H9 (cell line): ENCODE data around the gene CFAP97D1. TPM values are rescaled to one million over a fixed set of nuclear protein-coding genes. Genes with fewer than 3 reads are reported as not detected.

ENCODE experiments used
- DNase-seq: peaks from one replicate; pipeline ENCODE4 v3.0.0-alpha.2; 2017
- H2AFZ ChIP-seq: one replicate; pipeline ENCODE4 v1.6.1; 2013; ENCODE audit warnings: mild to moderate bottlenecking, low read length, control low read depth, moderate library complexity
- H2AK5ac ChIP-seq: 2 replicates; pipeline ENCODE4 v1.6.1; 2013; ENCODE audit warnings: low read length, control low read depth, mixed read lengths; ENCODE audit not compliant: insufficient read length
- H2BK120ac ChIP-seq: one replicate; pipeline ENCODE4 v1.6.1; 2013; ENCODE audit warnings: low read depth, mild to moderate bottlenecking, low read length, control low read depth, inconsistent platforms; ENCODE audit not compliant: poor library complexity, severe bottlenecking
- H2BK12ac ChIP-seq: 2 replicates; pipeline ENCODE4 v1.6.1; 2013; ENCODE audit warnings: low read length, control low read depth, mixed read lengths, low read depth; ENCODE audit not compliant: insufficient read length
- H2BK15ac ChIP-seq: 2 replicates; pipeline ENCODE4 v1.6.1; 2013; ENCODE audit warnings: low read depth, low read length, control low read depth
- H2BK20ac ChIP-seq: one replicate; pipeline ENCODE4 v1.6.1; 2013; ENCODE audit warnings: low read depth, mild to moderate bottlenecking, low read length, control low read depth, inconsistent platforms; ENCODE audit not compliant: poor library complexity, severe bottlenecking
- H2BK5ac ChIP-seq: 2 replicates; pipeline ENCODE4 v1.6.1; 2013; ENCODE audit warnings: low read length, control low read depth, mixed read lengths; ENCODE audit not compliant: insufficient read length
- H3K14ac ChIP-seq: 2 replicates; pipeline ENCODE4 v1.6.1; 2013; ENCODE audit warnings: low read length, control low read depth; ENCODE audit not compliant: insufficient read depth
- H3K18ac ChIP-seq: 2 replicates; pipeline ENCODE4 v1.6.1; 2013; ENCODE audit warnings: low read depth, mild to moderate bottlenecking, mixed read lengths, low read length, control low read depth; ENCODE audit not compliant: insufficient read length
- H3K23ac ChIP-seq: 2 replicates; pipeline ENCODE4 v1.6.1; 2013; ENCODE audit warnings: low read length, control low read depth, mixed read lengths, low read depth; ENCODE audit not compliant: insufficient read length
- H3K23me2 ChIP-seq: 2 replicates; pipeline ENCODE4 v1.6.1; 2013; ENCODE audit warnings: low read depth, mild to moderate bottlenecking, mixed read lengths, low read length, control low read depth; ENCODE audit not compliant: insufficient read length, poor library complexity, severe bottlenecking
- H3K27ac ChIP-seq: 2 replicates; pipeline ENCODE4 v1.5.1; 2013; ENCODE audit warnings: low read length, control low read depth, mixed read lengths, low read depth; ENCODE audit not compliant: insufficient read length
- H3K27me3 ChIP-seq: 2 replicates; pipeline ENCODE4 v1.6.1; 2013; ENCODE audit warnings: low read length, control low read depth, inconsistent platforms; ENCODE audit not compliant: insufficient read depth
- H3K4ac ChIP-seq: 2 replicates; pipeline ENCODE4 v1.6.1; 2013; ENCODE audit warnings: low read depth, mild to moderate bottlenecking, control low read depth, inconsistent platforms, low read length, moderate library complexity
- H3K4me1 ChIP-seq: 2 replicates; pipeline ENCODE4 v1.6.1; 2013; ENCODE audit warnings: low read length, control low read depth, inconsistent platforms; ENCODE audit not compliant: insufficient read depth
- H3K4me2 ChIP-seq: 2 replicates; pipeline ENCODE4 v1.6.1; 2013; ENCODE audit warnings: low read length, control low read depth, mixed read lengths; ENCODE audit not compliant: insufficient read length, insufficient read depth
- H3K56ac ChIP-seq: 2 replicates; pipeline ENCODE4 v1.6.1; 2013; ENCODE audit warnings: low read depth, mild to moderate bottlenecking, mixed read lengths, low read length, control low read depth; ENCODE audit not compliant: insufficient read length
- H3K79me1 ChIP-seq: 2 replicates; pipeline ENCODE4 v1.6.1; 2013; ENCODE audit warnings: low read depth, mild to moderate bottlenecking, moderate library complexity, low read length, control low read depth, inconsistent platforms; ENCODE audit not compliant: insufficient read depth, poor library complexity, severe bottlenecking
- H3K79me2 ChIP-seq: 2 replicates; pipeline ENCODE4 v1.6.1; 2013; ENCODE audit warnings: low read length, control low read depth, inconsistent platforms; ENCODE audit not compliant: insufficient read depth
- H3K9ac ChIP-seq: 2 replicates; pipeline ENCODE4 v1.6.1; 2013; ENCODE audit warnings: low read length, control low read depth, mixed read lengths; ENCODE audit not compliant: insufficient read length; ENCODE audit errors: extremely low read depth
- H3K9me3 ChIP-seq: one replicate; pipeline ENCODE4 v1.6.1; 2013; ENCODE audit warnings: low read depth, low read length, inconsistent platforms; ENCODE audit not compliant: control insufficient read depth
- H3T11ph ChIP-seq: one replicate; pipeline ENCODE4 v1.6.1; 2013; ENCODE audit warnings: mild to moderate bottlenecking, low read length, control low read depth, inconsistent platforms
- H4K20me1 ChIP-seq: one replicate; pipeline ENCODE4 v1.6.1; 2013; ENCODE audit not compliant: control insufficient read depth, insufficient read length, insufficient read depth
- H4K5ac ChIP-seq: 2 replicates; pipeline ENCODE4 v1.6.1; 2013; ENCODE audit warnings: low read depth, mild to moderate bottlenecking, mixed read lengths, low read length, control low read depth; ENCODE audit not compliant: insufficient read length
- H4K8ac ChIP-seq: replicated peaks from 2 replicates; pipeline ENCODE4 v1.6.1; 2013; ENCODE audit warnings: low read length, control low read depth, mixed read lengths, low read depth; ENCODE audit not compliant: insufficient read length
- H4K91ac ChIP-seq: 2 replicates; pipeline ENCODE4 v1.6.1; 2013; ENCODE audit warnings: low read depth, mild to moderate bottlenecking, moderate library complexity, mixed read lengths, low read length, control low read depth; ENCODE audit not compliant: insufficient read length
- H3K27ac Mint-ChIP-seq, 3 experiments: 2 replicates in 2 of 3; 3 replicates in 1 of 3; pipeline ENCODE4 v1.8.0; 2020 to 2021; ENCODE audit warnings: mixed read lengths in 3 of 3, mild to moderate bottlenecking in 1 of 3, moderate library complexity in 1 of 3
- H3K27me3 Mint-ChIP-seq: 2 replicates; pipeline ENCODE4 v1.8.0; 2021; ENCODE audit warnings: low read depth, mild to moderate bottlenecking, moderate library complexity, mixed read lengths
- H3K36me3 Mint-ChIP-seq, 3 experiments: 2 replicates in 2 of 3; 3 replicates in 1 of 3; pipeline ENCODE4 v1.8.0; 2020 to 2021; ENCODE audit warnings: low read depth in 3 of 3, mixed read lengths in 3 of 3; ENCODE audit not compliant: insufficient read depth in 1 of 3
- H3K4me1 Mint-ChIP-seq, 2 experiments: 2 replicates each; pipeline ENCODE4 v1.8.0; 2020; ENCODE audit warnings: mixed read lengths in 2 of 2
- H3K4me3 Mint-ChIP-seq, 2 experiments: 2 replicates in 1 of 2; 3 replicates in 1 of 2; pipeline ENCODE4 v1.8.0; 2020 to 2021; ENCODE audit warnings: mild to moderate bottlenecking in 2 of 2, mixed read lengths in 2 of 2, moderate library complexity in 1 of 2
- H3K9me3 Mint-ChIP-seq, 2 experiments: 2 replicates in 1 of 2; 3 replicates in 1 of 2; pipeline ENCODE4 v1.8.0; 2020; ENCODE audit warnings: mild to moderate bottlenecking in 2 of 2, mixed read lengths in 2 of 2, moderate library complexity in 1 of 2
- WGBS: extraction: QIAGEN DNeasy Blood & Tissue Kit; methylation state at CpG from one replicate; pipeline ENCODE4 v1.1.7; 2013; ENCODE audit warnings: missing lambda C conversion rate, low lambda C conversion rate, mixed read lengths; ENCODE audit not compliant: insufficient read length; ENCODE audit errors: extremely low coverage; 5-methylcytosine and 5-hydroxymethylcytosine counted together
- total RNA-seq: library from RNA; stranded (reverse); gene quantifications from 2 replicates; pipeline ENCODE4 v1.2.1, GENCODE V29; 2021
- TF ChIP-seq, protein P1 (sequence below): fragments of 200-600 bp; sonication (generic); conservative IDR thresholded peaks from 3 replicates; pipeline ENCODE4 v1.8.0; 2021; ENCODE audit warnings: antibody characterized with exemption, mild to moderate bottlenecking

The CFAP97D1 gene
- total RNA-seq, 1 experiment from 2014 or later: not detected

DNA sequence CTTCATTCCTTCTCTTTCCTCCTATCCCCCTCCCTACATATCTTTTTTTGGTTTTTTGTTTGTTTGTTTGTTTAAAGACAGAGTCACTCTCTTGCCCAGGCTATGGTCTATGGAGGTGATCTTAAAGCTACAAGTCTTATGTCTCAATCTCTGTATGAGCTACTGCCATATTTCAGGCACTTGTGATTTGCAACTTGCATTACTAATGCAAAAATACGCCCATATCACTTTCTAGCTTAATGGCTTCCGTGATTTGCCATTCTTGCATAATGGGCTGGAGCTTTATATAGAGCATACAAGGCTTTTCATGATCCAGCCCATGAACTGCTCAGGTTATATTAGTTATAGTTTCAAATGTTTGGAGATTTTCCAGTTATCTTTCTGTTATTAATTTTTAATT, 7.5 kb downstream of the CFAP97D1 start:
- Histone ChIP-seq H3K14ac (no peak overlapping the region), H3K56ac (no peak overlapping the region), H3K4me1 (peaks cover 2% of the 10 kb centered on the region; the same call in 1 of the 2 replicates), H3K79me1 (no peaks in the 10 kb centered on the region), H3T11ph (no peak overlapping the region), H4K5ac (no peak overlapping the region), H3K79me2 (no peaks in the 10 kb centered on the region), H2BK5ac (no peak overlapping the region), H2BK20ac (no peak overlapping the region), H3K27me3 (no peaks in the 10 kb centered on the region), H4K8ac (no peak overlapping the region), H3K4me2 (no peak overlapping the region), H3K9ac (no peak overlapping the region), H3K4ac (no peak overlapping the region), H2BK120ac (no peak overlapping the region), H2BK12ac (no peak overlapping the region), H3K27ac (no peak overlapping the region), H2AFZ (no peak overlapping the region), H3K18ac (no peak overlapping the region), H3K9me3 (no peaks in the 10 kb centered on the region), H2BK15ac (no peak overlapping the region), H4K20me1 (no peaks in the 10 kb centered on the region), H3K23me2 (no peaks in the 10 kb centered on the region), H3K23ac (no peak overlapping the region), H2AK5ac (no peak overlapping the region), H4K91ac (no peak overlapping the region)
- Mint-ChIP-seq H3K4me3 (no peak overlapping the region), H3K9me3 (peaks cover 0 to 3% of the 10 kb centered on the region in 2 experiments; a peak in 1 of 5 replicates), H3K27me3 (peaks cover 8% of the 10 kb centered on the region), H3K36me3 (no peaks in the 10 kb centered on the region), H3K4me1 (peaks cover 9 to 10% of the 10 kb centered on the region in 2 experiments), H3K27ac (no peak overlapping the region)
- TF ChIP-seq, protein P1, sequence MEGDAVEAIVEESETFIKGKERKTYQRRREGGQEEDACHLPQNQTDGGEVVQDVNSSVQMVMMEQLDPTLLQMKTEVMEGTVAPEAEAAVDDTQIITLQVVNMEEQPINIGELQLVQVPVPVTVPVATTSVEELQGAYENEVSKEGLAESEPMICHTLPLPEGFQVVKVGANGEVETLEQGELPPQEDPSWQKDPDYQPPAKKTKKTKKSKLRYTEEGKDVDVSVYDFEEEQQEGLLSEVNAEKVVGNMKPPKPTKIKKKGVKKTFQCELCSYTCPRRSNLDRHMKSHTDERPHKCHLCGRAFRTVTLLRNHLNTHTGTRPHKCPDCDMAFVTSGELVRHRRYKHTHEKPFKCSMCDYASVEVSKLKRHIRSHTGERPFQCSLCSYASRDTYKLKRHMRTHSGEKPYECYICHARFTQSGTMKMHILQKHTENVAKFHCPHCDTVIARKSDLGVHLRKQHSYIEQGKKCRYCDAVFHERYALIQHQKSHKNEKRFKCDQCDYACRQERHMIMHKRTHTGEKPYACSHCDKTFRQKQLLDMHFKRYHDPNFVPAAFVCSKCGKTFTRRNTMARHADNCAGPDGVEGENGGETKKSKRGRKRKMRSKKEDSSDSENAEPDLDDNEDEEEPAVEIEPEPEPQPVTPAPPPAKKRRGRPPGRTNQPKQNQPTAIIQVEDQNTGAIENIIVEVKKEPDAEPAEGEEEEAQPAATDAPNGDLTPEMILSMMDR: no peak
- no peak for DNase-seq
- no CpG with 5 or more reads among the region's 2 CpGs for WGBS
